Epithelial cell of esophagus (primary cell): ENCODE results near the gene PCED1B.
"Not testable (repeated sequence)": the region's sequence is repeated elsewhere in the genome, so short reads cannot be mapped to it uniquely, and the experiment has no call there.

Source experiments
- DNase-seq: peaks from one replicate; pipeline ENCODE4 v3.0.0; 2010; ENCODE audit warnings: low read depth
- H3K4me3 ChIP-seq: 2 replicates; pipeline ENCODE4 v1.5.1; 2011; ENCODE audit warnings: mild to moderate bottlenecking, low read length, control low read depth
- CTCF ChIP-seq: IDR thresholded peaks from 2 replicates; pipeline ENCODE4 v1.5.1; 2011; ENCODE audit warnings: low read depth, mild to moderate bottlenecking, low read length, control low read depth, inconsistent platforms; ENCODE audit not compliant: insufficient read depth; ENCODE audit errors: missing control alignments

Gene PCED1B

GRCh38 chr12:47110718-47111391 is 31.4 kb downstream of the PCED1B start:
- H3K4me3 ChIP-seq: no peak overlapping the region
- DNase-seq: no peak
- TF ChIP-seq CTCF: no peak

GRCh38 chr12:47111392-47111778 is 32.0 kb downstream of the PCED1B start:
- H3K4me3 ChIP-seq: no peak overlapping the region

GRCh38 chr12:47111854-47112253 is 32.4 kb downstream of the PCED1B start:
- no peak for DNase-seq
- H3K4me3 ChIP-seq: no peak overlapping the region
- no peak for TF ChIP-seq CTCF

More at GRCh38 chr12:47111392-47111778, 32.0 kb downstream of the PCED1B start:
- TF ChIP-seq CTCF: no peak
- DNase-seq: no peak

- peak; percentile 24 for TF ChIP-seq CTCF
Observed at GRCh38 chr12:47112679-47113078, 33.3 kb downstream of the PCED1B start.

GRCh38 chr12:47114481-47114892 is 35.1 kb downstream of the PCED1B start:
- no peak for TF ChIP-seq CTCF
- no peak for DNase-seq
- no peak overlapping the region for H3K4me3 ChIP-seq

More at GRCh38 chr12:47112679-47113078, 33.3 kb downstream of the PCED1B start:
- DNase-seq: peak; percentile 41
- H3K4me3 ChIP-seq: no peak overlapping the region

GRCh38 chr12:47117305-47117704 is 37.9 kb downstream of the PCED1B start:
- not testable (repeated sequence) for H3K4me3 ChIP-seq, DNase-seq

- H3K4me3 ChIP-seq: no peak overlapping the region
- TF ChIP-seq CTCF: no peak
- DNase-seq: no peak
Observed at GRCh38 chr12:47120736-47121135, 41.3 kb downstream of the PCED1B start.
